GM12878 (cell line): Measurements from ENCODE around the gene MAP7.

ENCODE experiments used
- ATF2 ChIP-seq: IDR thresholded peaks from 2 replicates; pipeline ENCODE4 v1.6.1; 2012; ENCODE audit warnings: low read length, inconsistent platforms
- CBFB ChIP-seq: IDR thresholded peaks from 2 replicates; pipeline ENCODE4 v1.6.1; 2016; ENCODE audit warnings: antibody characterized with exemption, low read depth
- CBX5 ChIP-seq: sonication (generic); IDR thresholded peaks from 2 replicates; pipeline ENCODE4 v1.6.1; 2016; ENCODE audit warnings: low read depth, moderate library complexity, mild to moderate bottlenecking, inconsistent platforms
- CREM ChIP-seq: IDR thresholded peaks from 2 replicates; pipeline ENCODE4 v1.6.1; 2014; ENCODE audit warnings: antibody characterized with exemption, low read depth
- MTA2 ChIP-seq: fragments of 450-650 bp; IDR thresholded peaks from 2 replicates; pipeline ENCODE4 v1.6.1; 2016; ENCODE audit warnings: low read depth, mild to moderate bottlenecking, moderate library complexity
- MYC ChIP-seq: IDR thresholded peaks from 2 replicates; pipeline ENCODE4 v1.6.1; 2011; ENCODE audit warnings: mild to moderate bottlenecking, low read length, moderate library complexity, inconsistent platforms; ENCODE audit not compliant: insufficient read depth, insufficient replicate concordance, insufficient read length, severe bottlenecking
- PKNOX1 ChIP-seq: fragments of 450-650 bp; IDR thresholded peaks from 2 replicates; pipeline ENCODE4 v1.6.1; 2016; ENCODE audit warnings: mild to moderate bottlenecking
- POLR2AphosphoS5 ChIP-seq: IDR thresholded peaks from 2 replicates; pipeline ENCODE4 v1.6.1; 2011; ENCODE audit warnings: mild to moderate bottlenecking, low read length, inconsistent platforms
- RB1 ChIP-seq: fragments of 450-650 bp; formaldehyde crosslinking; IDR thresholded peaks from 2 replicates; pipeline ENCODE4 v1.6.1; 2017; ENCODE audit warnings: mild to moderate bottlenecking, borderline replicate concordance
- SREBF2 ChIP-seq: IDR thresholded peaks from 2 replicates; pipeline ENCODE4 v1.6.1; 2012; ENCODE audit warnings: mild to moderate bottlenecking, low read length
- YBX1 ChIP-seq: fragments of 450-650 bp; IDR thresholded peaks from 2 replicates; pipeline ENCODE4 v1.6.1; 2016; ENCODE audit warnings: antibody characterized with exemption
- ZBTB4 ChIP-seq: fragments of 450-650 bp; formaldehyde crosslinking; IDR thresholded peaks from 2 replicates; pipeline ENCODE4 v1.4.0; 2022; ENCODE audit warnings: mild to moderate bottlenecking, moderate library complexity
- TF ChIP-seq, protein P1 (sequence below), 3 experiments: IDR thresholded peaks in 2 of 3; conservative IDR thresholded peaks in 1 of 3; 2 replicates each; pipeline ENCODE4 v1.5.1; 2011; ENCODE audit warnings: low read depth in 3 of 3, low read length in 3 of 3, mild to moderate bottlenecking in 3 of 3, control low read depth in 2 of 3, moderate library complexity in 2 of 3, inconsistent platforms in 1 of 3, mixed read lengths in 1 of 3; ENCODE audit not compliant: control insufficient read depth in 2 of 3, insufficient read depth in 1 of 3; ENCODE audit errors: extremely low read depth in 1 of 3

DNA sequence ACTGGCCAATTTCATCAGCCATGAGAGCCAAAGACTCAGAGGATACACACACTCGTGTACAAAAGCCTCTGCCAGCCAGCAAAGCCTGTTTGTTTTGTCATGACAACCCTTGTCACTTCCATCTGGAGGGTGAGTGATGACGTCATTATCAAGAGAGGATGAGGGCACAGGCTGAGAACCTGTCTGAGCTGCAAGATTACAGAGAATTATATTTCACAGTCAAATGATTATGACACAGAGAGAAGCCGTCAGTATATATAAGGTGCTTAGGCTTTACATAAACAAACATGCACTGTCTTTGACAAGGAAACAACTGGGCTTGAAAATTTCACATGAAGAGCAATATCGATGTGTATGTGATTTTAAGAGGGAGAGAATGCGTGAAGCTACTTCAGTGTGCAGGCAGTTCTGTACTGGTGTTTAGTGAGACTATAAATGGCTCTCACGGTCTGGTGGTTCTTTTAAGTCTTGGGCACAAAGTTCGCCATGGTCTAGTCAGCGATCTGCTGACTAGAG is 224.1 kb downstream of the MAP7 start:
- TF ChIP-seq, protein P1, sequence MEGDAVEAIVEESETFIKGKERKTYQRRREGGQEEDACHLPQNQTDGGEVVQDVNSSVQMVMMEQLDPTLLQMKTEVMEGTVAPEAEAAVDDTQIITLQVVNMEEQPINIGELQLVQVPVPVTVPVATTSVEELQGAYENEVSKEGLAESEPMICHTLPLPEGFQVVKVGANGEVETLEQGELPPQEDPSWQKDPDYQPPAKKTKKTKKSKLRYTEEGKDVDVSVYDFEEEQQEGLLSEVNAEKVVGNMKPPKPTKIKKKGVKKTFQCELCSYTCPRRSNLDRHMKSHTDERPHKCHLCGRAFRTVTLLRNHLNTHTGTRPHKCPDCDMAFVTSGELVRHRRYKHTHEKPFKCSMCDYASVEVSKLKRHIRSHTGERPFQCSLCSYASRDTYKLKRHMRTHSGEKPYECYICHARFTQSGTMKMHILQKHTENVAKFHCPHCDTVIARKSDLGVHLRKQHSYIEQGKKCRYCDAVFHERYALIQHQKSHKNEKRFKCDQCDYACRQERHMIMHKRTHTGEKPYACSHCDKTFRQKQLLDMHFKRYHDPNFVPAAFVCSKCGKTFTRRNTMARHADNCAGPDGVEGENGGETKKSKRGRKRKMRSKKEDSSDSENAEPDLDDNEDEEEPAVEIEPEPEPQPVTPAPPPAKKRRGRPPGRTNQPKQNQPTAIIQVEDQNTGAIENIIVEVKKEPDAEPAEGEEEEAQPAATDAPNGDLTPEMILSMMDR (IDR thresholded peaks at IDR 0.05 in 2 of 3, conservative IDR thresholded peaks at IDR 0.05 in 1 of 3; ENCODE audit: control insufficient read depth in 2 of 3, extremely low read depth in 1 of 3, insufficient read depth in 1 of 3, low read depth in 3 of 3, low read length in 3 of 3): no peak
- no peak for TF ChIP-seq ATF2
- TF ChIP-seq CBX5: no peak
- no peak for TF ChIP-seq MTA2
- no peak for TF ChIP-seq RB1
- no peak for TF ChIP-seq CBFB
- TF ChIP-seq CREM: no peak
- TF ChIP-seq POLR2AphosphoS5: no peak
- TF ChIP-seq PKNOX1: no peak
- no peak for TF ChIP-seq SREBF2
- TF ChIP-seq YBX1: no peak
- no peak for TF ChIP-seq ZBTB4
- no peak for TF ChIP-seq MYC
